Peyer's patch (tissue), 4 donors: ENCODE data around the gene SYCE1L.

ENCODE experiments used
- CTCF ChIP-seq, 6 experiments: fragments of 450-650 bp in 4 of 6; fragments of 200-600 bp in 2 of 6; sonication (generic) in 1 of 6; IDR thresholded peaks; one replicate each; pipeline ENCODE4 v1.5.1; 2017 to 2019; ENCODE audit warnings: antibody characterized with exemption in 6 of 6, mild to moderate bottlenecking in 3 of 6, moderate library complexity in 1 of 6
- POLR2A ChIP-seq, 2 donors: fragments of 450-650 bp; IDR thresholded peaks; one replicate each; pipeline ENCODE4 v1.5.1; 2017; ENCODE audit warnings: antibody characterized with exemption in 2 of 2, mild to moderate bottlenecking in 2 of 2, moderate library complexity in 2 of 2

DNA sequence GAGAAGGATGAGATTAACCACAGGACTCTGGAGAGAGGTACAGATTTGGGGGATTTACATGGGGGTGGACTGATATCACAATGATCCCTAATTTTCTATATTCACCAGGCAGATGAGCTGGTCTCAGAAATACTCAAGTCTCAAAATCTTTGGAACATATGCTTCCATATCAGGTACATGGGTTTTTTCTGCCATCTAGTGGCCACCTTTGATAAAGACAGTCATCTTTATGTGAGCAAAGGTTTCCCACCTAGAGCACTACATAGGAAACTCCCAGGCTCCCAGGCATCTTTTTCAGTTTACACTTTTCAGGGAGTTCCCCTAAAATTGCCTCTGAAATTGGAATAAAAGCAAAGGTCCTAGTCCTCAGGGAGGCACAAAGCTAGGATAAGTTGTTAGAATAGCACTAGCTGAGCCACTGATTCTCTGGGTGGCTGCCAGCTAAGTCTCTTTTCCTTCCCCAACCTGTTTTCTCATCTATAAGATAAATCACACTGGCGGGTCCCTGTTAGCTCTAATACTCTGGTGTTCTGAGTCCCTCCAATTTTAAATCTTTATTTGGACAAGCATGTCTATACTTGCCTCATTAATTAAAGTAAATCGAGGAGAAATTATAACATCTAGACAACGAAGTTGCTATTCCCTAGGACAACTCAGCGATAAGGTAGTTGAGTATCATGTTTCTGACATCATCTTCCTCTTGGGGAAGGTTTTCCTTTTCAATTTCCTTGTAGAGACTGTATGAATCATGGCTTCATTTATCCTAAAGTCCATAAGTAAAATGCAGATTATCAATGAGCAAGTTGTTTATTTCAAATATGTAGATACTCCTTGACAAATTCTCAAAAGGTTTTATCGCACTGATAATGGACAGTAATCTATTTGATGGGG, 27.2 kb upstream of the SYCE1L start:
- peak in 5 of 6 experiments; percentile 70 to 76 (median 73) for TF ChIP-seq CTCF (IDR thresholded peaks at IDR 0.05)
- TF ChIP-seq POLR2A (IDR thresholded peaks at IDR 0.05), result no peak
